ENCODE measurements around the gene METAP1.

DNA sequence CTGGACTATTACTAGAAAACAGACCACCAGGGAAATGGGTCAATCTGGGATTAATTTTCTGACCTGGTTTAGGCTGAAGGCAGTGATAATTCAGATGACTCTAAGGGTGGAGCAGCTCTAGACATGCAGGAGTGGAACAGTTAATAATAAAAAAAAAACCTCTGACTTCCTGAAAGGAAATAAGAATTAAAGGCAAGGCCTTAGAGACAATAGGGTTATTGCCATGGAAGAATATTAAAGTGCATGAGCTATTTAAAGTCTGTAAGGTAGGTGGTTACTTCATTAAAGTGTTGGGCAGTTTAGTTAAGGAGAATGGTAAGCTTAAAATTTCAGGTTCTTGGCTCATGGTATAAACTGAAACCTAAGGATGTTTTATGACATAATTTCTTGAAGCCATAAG, 107.6 kb downstream of the METAP1 start:
- TF ChIP-seq, protein P1, sequence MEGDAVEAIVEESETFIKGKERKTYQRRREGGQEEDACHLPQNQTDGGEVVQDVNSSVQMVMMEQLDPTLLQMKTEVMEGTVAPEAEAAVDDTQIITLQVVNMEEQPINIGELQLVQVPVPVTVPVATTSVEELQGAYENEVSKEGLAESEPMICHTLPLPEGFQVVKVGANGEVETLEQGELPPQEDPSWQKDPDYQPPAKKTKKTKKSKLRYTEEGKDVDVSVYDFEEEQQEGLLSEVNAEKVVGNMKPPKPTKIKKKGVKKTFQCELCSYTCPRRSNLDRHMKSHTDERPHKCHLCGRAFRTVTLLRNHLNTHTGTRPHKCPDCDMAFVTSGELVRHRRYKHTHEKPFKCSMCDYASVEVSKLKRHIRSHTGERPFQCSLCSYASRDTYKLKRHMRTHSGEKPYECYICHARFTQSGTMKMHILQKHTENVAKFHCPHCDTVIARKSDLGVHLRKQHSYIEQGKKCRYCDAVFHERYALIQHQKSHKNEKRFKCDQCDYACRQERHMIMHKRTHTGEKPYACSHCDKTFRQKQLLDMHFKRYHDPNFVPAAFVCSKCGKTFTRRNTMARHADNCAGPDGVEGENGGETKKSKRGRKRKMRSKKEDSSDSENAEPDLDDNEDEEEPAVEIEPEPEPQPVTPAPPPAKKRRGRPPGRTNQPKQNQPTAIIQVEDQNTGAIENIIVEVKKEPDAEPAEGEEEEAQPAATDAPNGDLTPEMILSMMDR (IDR thresholded peaks at IDR 0.05) = no peak
- no peak for TF ChIP-seq EZH2 (IDR thresholded peaks at IDR 0.05; ENCODE audit: borderline replicate concordance, insufficient read depth, low read depth, low read length, poor library complexity, severe bottlenecking)

All from B cell (primary cell).